ENCODE measurements around the gene HMGCS2. TPM values are rescaled to one million over a fixed set of nuclear protein-coding genes. Genes with fewer than 3 reads are reported as not detected.

Gene HMGCS2
- total RNA-seq, 1 experiment from 2014 or later = not detected

DNA sequence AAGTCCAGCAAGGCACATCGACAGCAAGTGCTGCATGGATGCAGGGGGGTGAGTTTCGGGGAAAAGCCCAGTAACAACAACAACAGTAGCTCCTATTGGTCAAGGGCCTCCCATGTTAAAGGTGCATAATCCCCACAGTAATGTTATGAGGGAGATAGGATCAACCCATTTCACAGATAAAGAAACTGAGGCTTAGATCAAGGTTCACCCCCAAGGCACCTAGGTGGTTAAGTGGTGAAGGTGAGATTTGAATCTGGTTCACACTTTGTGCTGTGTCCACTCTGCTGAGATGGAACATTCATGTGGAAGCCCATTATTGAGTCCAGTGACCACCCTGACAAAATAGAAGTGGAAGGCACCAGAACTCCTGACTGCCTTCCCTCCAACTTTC is 32.1 kb downstream of the HMGCS2 start:
- Mint-ChIP-seq H3K9me3 (ENCODE audit: low read depth, unreplicated experiment) (no peaks in the 10 kb centered on the region), H3K27me3 (ENCODE audit: unreplicated experiment) (no peaks in the 10 kb centered on the region), H3K4me3 (ENCODE audit: low read depth, unreplicated experiment) (no peak overlapping the region), H3K36me3 (ENCODE audit: insufficient read depth, unreplicated experiment) (peaks cover 52% of the 10 kb centered on the region), H3K4me1 (ENCODE audit: low read depth, unreplicated experiment) (peaks cover 22% of the 10 kb centered on the region), H3K27ac (ENCODE audit: unreplicated experiment) (peak overlapping the region; percentile 39)
- TF ChIP-seq, protein P1, sequence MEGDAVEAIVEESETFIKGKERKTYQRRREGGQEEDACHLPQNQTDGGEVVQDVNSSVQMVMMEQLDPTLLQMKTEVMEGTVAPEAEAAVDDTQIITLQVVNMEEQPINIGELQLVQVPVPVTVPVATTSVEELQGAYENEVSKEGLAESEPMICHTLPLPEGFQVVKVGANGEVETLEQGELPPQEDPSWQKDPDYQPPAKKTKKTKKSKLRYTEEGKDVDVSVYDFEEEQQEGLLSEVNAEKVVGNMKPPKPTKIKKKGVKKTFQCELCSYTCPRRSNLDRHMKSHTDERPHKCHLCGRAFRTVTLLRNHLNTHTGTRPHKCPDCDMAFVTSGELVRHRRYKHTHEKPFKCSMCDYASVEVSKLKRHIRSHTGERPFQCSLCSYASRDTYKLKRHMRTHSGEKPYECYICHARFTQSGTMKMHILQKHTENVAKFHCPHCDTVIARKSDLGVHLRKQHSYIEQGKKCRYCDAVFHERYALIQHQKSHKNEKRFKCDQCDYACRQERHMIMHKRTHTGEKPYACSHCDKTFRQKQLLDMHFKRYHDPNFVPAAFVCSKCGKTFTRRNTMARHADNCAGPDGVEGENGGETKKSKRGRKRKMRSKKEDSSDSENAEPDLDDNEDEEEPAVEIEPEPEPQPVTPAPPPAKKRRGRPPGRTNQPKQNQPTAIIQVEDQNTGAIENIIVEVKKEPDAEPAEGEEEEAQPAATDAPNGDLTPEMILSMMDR (IDR thresholded peaks at IDR 0.05; ENCODE audit: unreplicated experiment) = no peak
- DNase-seq = no peak
- no TSS peak for BruUV-seq (replicated peaks)
- intact Hi-C loops (cut with micrococcal nuclease; ENCODE audit: unreplicated experiment) = loop anchor here (10.0 kb wide), 1 partner anchor 62 kb away; no protein-coding TSS in a partner anchor
- CTCF ChIA-PET = no interaction called here

DNA sequence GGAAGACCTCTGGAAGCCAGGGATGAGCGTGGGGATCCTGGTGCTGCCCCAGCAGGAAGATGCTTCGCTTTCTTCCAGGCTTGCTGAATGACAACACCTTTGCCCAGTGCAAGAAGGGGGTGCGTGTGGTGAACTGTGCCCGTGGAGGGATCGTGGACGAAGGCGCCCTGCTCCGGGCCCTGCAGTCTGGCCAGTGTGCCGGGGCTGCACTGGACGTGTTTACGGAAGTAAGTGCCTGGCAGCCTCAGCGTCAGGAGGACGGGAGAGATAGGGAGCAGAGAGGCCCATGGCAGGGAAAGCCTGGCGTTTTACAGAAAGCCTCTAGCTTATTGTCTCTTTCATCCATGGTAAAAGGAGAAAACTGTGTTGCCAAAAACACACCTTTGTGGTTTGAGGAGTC is 33.5 kb downstream of the HMGCS2 start:
- H3K4me3 Mint-ChIP-seq (ENCODE audit: low read depth, unreplicated experiment) = no peak overlapping the region
- DNase-seq = no peak
- CTCF ChIA-PET = no interaction called here
- no peak overlapping the region for H3K27ac Mint-ChIP-seq (ENCODE audit: unreplicated experiment)
- intact Hi-C loops (cut with micrococcal nuclease; ENCODE audit: unreplicated experiment) = loop anchor here (10.0 kb wide), 1 partner anchor 60 kb away; no protein-coding TSS in a partner anchor
- TF ChIP-seq, protein P1 (IDR thresholded peaks at IDR 0.05; ENCODE audit: unreplicated experiment) = no peak
- no peaks in the 10 kb centered on the region for H3K27me3 Mint-ChIP-seq (ENCODE audit: unreplicated experiment)
- H3K36me3 Mint-ChIP-seq (ENCODE audit: insufficient read depth, unreplicated experiment) = peaks cover 49% of the 10 kb centered on the region
- H3K9me3 Mint-ChIP-seq (ENCODE audit: low read depth, unreplicated experiment) = no peaks in the 10 kb centered on the region
- H3K4me1 Mint-ChIP-seq (ENCODE audit: low read depth, unreplicated experiment) = peaks cover 32% of the 10 kb centered on the region
- no TSS peak for BruUV-seq (replicated peaks)

DNA sequence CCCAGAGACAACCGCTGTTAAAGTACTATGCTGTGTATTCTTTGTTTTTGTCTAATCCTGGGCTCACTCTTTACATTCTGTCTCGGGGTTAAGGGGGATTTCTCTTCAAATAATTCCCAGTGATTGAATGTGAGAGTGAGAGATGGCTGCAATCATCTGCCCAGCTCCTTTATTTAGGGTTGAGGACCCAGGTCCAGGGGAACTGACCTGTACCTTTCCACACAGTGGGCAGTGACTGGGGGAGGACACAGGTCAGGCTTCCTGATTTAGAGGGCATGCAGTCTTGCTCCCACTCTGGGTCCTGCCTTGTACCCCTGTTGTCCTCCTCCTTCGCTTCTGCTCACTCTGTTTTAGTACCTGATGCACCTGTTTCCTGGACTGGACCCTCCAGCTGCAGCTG is 35.0 kb downstream of the HMGCS2 start:
- no TSS peak for BruUV-seq (replicated peaks)
- Mint-ChIP-seq H3K4me1 (ENCODE audit: low read depth, unreplicated experiment) (peaks cover 47% of the 10 kb centered on the region), H3K4me3 (ENCODE audit: low read depth, unreplicated experiment) (no peak overlapping the region), H3K27me3 (ENCODE audit: unreplicated experiment) (no peaks in the 10 kb centered on the region), H3K9me3 (ENCODE audit: low read depth, unreplicated experiment) (no peaks in the 10 kb centered on the region), H3K36me3 (ENCODE audit: insufficient read depth, unreplicated experiment) (peaks cover 35% of the 10 kb centered on the region), H3K27ac (ENCODE audit: unreplicated experiment) (no peak overlapping the region)
- TF ChIP-seq, protein P1 (IDR thresholded peaks at IDR 0.05; ENCODE audit: unreplicated experiment) = no peak
- intact Hi-C loops (cut with micrococcal nuclease; ENCODE audit: unreplicated experiment) = loop anchor here (10.0 kb wide), 1 partner anchor 59 kb away; no protein-coding TSS in a partner anchor
- no peak for DNase-seq
- CTCF ChIA-PET = no interaction called here

DNA sequence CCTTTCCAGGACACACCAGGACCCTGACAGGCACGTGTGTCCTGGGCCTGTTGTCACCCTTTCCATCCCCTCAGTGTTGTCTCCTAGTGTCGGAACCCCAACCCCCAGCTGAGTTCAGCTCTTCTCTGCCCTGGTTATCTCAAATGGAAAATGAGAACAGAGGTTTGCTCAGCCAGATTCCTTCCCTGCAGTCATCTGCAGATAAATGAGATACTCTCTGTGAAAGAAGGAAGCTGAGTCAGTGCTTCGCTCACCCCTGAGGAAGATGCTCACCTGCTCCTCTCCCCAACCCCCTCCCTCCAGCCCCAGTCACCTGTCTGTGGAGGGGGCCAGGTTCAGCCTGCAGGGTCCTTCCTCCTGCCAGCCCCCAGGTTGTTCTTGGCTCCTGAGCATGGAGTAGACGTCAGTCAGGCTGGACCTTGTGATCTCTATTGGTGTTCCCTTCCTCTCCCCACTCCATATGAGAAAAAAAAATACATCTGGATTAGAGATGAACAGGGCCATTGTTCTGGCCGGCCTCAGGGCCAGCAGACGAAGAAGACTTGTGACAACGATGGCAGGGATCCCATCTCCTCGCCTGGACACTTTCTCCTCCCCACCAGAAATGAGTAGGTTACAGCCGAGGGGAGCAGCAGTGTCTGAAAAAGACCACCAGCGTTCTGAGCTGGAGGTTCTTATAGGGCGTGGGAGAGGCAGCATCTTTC is 36.1 kb downstream of the HMGCS2 start:
- BruUV-seq (replicated peaks) = no TSS peak
- TF ChIP-seq, protein P1 (IDR thresholded peaks at IDR 0.05; ENCODE audit: unreplicated experiment) = no peak
- peaks cover 57% of the 10 kb centered on the region for H3K4me1 Mint-ChIP-seq (ENCODE audit: low read depth, unreplicated experiment)
- H3K36me3 Mint-ChIP-seq (ENCODE audit: insufficient read depth, unreplicated experiment) = peaks cover 29% of the 10 kb centered on the region
- no peaks in the 10 kb centered on the region for H3K9me3 Mint-ChIP-seq (ENCODE audit: low read depth, unreplicated experiment)
- H3K4me3 Mint-ChIP-seq (ENCODE audit: low read depth, unreplicated experiment) = no peak overlapping the region
- CTCF ChIA-PET = no interaction called here
- H3K27ac Mint-ChIP-seq (ENCODE audit: unreplicated experiment) = no peak overlapping the region
- H3K27me3 Mint-ChIP-seq (ENCODE audit: unreplicated experiment) = no peaks in the 10 kb centered on the region
- intact Hi-C loops (cut with micrococcal nuclease; ENCODE audit: unreplicated experiment) = loop anchor here (10.0 kb wide), 1 partner anchor 58 kb away; no protein-coding TSS in a partner anchor
- no peak for DNase-seq
